HTR-8/SVneo (cell line): Measurements from ENCODE around the gene PXDC1.

Experiments used
- DNase-seq: peaks from one replicate; pipeline ENCODE4 v3.0.0; 2011; ENCODE audit warnings: low spot score, mixed read lengths; ENCODE audit not compliant: insufficient read length
- FAIRE-seq: peaks from 2 replicates; lab custom pipeline; 2011; peaks lifted over from hg19 to GRCh38; lab: Jason Lieb, UNC

PXDC1 gene

GRCh38 chr6:3719462-3720308, 31.8 kb downstream of the PXDC1 start:
- DNase-seq (no peak), FAIRE-seq (no peak)

GRCh38 chr6:3718407-3718806, 33.1 kb downstream of the PXDC1 start:
- no peak for DNase-seq
- no peak for FAIRE-seq

GRCh38 chr6:3715285-3715684, 36.2 kb downstream of the PXDC1 start:
- FAIRE-seq: no peak
- no peak for DNase-seq

GRCh38 chr6:3714768-3715167, 36.7 kb downstream of the PXDC1 start:
- no peak for DNase-seq
- no peak for FAIRE-seq

- FAIRE-seq: no peak
- no peak for DNase-seq
Observed at GRCh38 chr6:3714111-3714510, 37.4 kb downstream of the PXDC1 start.

GRCh38 chr6:3712827-3713665, 38.5 kb downstream of the PXDC1 start:
- DNase-seq: no peak
- no peak for FAIRE-seq

- FAIRE-seq (no peak), DNase-seq (no peak)
Observed at GRCh38 chr6:3711776-3712175, 39.7 kb downstream of the PXDC1 start.

GRCh38 chr6:3710403-3710802, 41.1 kb downstream of the PXDC1 start:
- FAIRE-seq (no peak), DNase-seq (no peak)

- no peak for FAIRE-seq
- DNase-seq: no peak
Observed at GRCh38 chr6:3708540-3708939, 43.0 kb downstream of the PXDC1 start.

- no peak for FAIRE-seq
- no peak for DNase-seq
Observed at GRCh38 chr6:3707751-3708412, 43.6 kb downstream of the PXDC1 start.

- DNase-seq (no peak), FAIRE-seq (no peak)
Observed at GRCh38 chr6:3707024-3707423, 44.5 kb downstream of the PXDC1 start.

GRCh38 chr6:3706547-3706946, 45.0 kb downstream of the PXDC1 start:
- FAIRE-seq: no peak
- DNase-seq: no peak

GRCh38 chr6:3701631-3702030, 49.9 kb downstream of the PXDC1 start:
- DNase-seq: no peak
- FAIRE-seq: no peak

GRCh38 chr6:3699231-3699630, 52.3 kb downstream of the PXDC1 start:
- DNase-seq (no peak), FAIRE-seq (no peak)

GRCh38 chr6:3698021-3698420, 53.5 kb downstream of the PXDC1 start:
- FAIRE-seq: no peak
- DNase-seq: no peak

- FAIRE-seq (no peak), DNase-seq (no peak)
Observed at GRCh38 chr6:3697609-3698008, 53.9 kb downstream of the PXDC1 start.

- FAIRE-seq (no peak), DNase-seq (no peak)
Observed at GRCh38 chr6:3696525-3697088, 54.9 kb downstream of the PXDC1 start.

- FAIRE-seq (no peak), DNase-seq (no peak)
Observed at GRCh38 chr6:3695065-3695817, 56.3 kb downstream of the PXDC1 start.

- FAIRE-seq: no peak
- DNase-seq: no peak
Observed at GRCh38 chr6:3693831-3694230, 57.7 kb downstream of the PXDC1 start.

- FAIRE-seq: no peak
- DNase-seq: no peak
Observed at GRCh38 chr6:3690506-3690905, 61.0 kb downstream of the PXDC1 start.
